Smooth muscle cell (in vitro differentiated cells): ENCODE data around the gene KDR. TPM values are rescaled to one million over a fixed set of nuclear protein-coding genes. Genes with fewer than 3 reads are reported as not detected.

Experiments used
- DNase-seq: peaks from one replicate; lab custom pipeline; 2025; ENCODE audit not compliant: unreplicated experiment; lab: John Stamatoyannopoulos, UW
- H2AFZ ChIP-seq: fragments of 200-600 bp; sonication (generic); 2 replicates; pipeline ENCODE4 v1.6.0; 2016; ENCODE audit warnings: antibody characterized with exemption, low read depth, mild to moderate bottlenecking
- H3F3A ChIP-seq: fragments of 200-600 bp; sonication (generic); 2 replicates; pipeline ENCODE4 v1.6.0; 2017; ENCODE audit warnings: antibody characterized with exemption, low read depth
- H3K27ac ChIP-seq: fragments of 200-600 bp; sonication (generic); 2 replicates; pipeline ENCODE4 v1.5.1; 2016; ENCODE audit warnings: low read depth, mild to moderate bottlenecking
- H3K27me3 ChIP-seq: fragments of 200-600 bp; sonication (generic); 2 replicates; pipeline ENCODE4 v1.6.1; 2016; ENCODE audit warnings: low read depth, mild to moderate bottlenecking
- H3K36me3 ChIP-seq: fragments of 200-600 bp; sonication (generic); 2 replicates; pipeline ENCODE4 v1.5.1; 2016; ENCODE audit warnings: low read depth
- H3K4me1 ChIP-seq: fragments of 200-600 bp; sonication (generic); 2 replicates; pipeline ENCODE4 v1.5.1; 2016; ENCODE audit warnings: low read depth
- H3K4me2 ChIP-seq: fragments of 200-600 bp; sonication (generic); 2 replicates; pipeline ENCODE4 v1.6.0; 2016; ENCODE audit warnings: mild to moderate bottlenecking
- H3K4me3 ChIP-seq: fragments of 200-600 bp; sonication (generic); 2 replicates; pipeline ENCODE4 v1.5.1; 2016; ENCODE audit warnings: mild to moderate bottlenecking
- H3K79me2 ChIP-seq: fragments of 200-600 bp; sonication (generic); 2 replicates; pipeline ENCODE4 v1.6.0; 2016; ENCODE audit warnings: low read depth, mild to moderate bottlenecking
- H3K9ac ChIP-seq: fragments of 200-600 bp; sonication (generic); 2 replicates; pipeline ENCODE4 v1.6.0; 2016; ENCODE audit warnings: low read depth
- H3K9me3 ChIP-seq: fragments of 200-600 bp; sonication (generic); replicated peaks from 2 replicates; pipeline ENCODE4 v1.5.1; 2016; ENCODE audit warnings: low read depth
- H4K20me1 ChIP-seq: fragments of 200-600 bp; sonication (generic); 2 replicates; pipeline ENCODE4 v1.6.0; 2016; ENCODE audit warnings: low read depth
- CTCF ChIP-seq: fragments of 200-600 bp; sonication (generic); IDR thresholded peaks from 2 replicates; pipeline ENCODE4 v1.5.1; 2017; ENCODE audit warnings: borderline replicate concordance, mild to moderate bottlenecking, antibody characterized with exemption; ENCODE audit not compliant: insufficient read depth, poor library complexity, severe bottlenecking
- WGBS: methylation state at CpG from one replicate; pipeline ENCODE4 v1.1.7; 2016; ENCODE audit warnings: low lambda C conversion rate; 5-methylcytosine and 5-hydroxymethylcytosine counted together
- polyA plus RNA-seq: library from polyadenylated mRNA; unstranded; fragments of >200 nt; fragmentation: Nextera tagmentation; extraction: Ambion mirVana; gene quantifications from 2 replicates; pipeline ENCODE4 v1.2.1, GENCODE V29; 2016
- total RNA-seq: library from RNA; depleted of rRNA; stranded (reverse); fragments of >200 nt; gene quantifications from 2 replicates; pipeline ENCODE4 v1.2.3, GENCODE V29; 2014

KDR gene
- total and polyA plus RNA-seq, 2 experiments from 2014 or later: 27.7 to 56.3 TPM

DNA sequence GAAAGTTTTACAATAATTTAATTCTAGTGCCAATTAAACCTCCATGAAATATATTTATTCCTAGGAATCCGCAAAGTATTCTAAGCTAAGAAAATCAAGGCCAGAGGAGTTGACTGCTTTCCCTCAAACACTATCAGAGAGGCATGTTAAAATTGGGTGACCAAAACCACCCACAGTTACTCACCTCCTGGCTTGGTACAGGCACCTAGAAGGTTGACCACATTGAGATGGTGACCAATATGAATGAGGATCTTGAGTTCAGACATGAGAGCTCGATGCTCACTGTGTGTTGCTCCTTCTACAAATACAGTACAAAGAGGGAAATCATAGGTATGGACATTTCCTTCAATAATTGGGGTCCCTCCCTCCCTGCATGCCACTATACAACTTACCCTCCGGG is 29.4 kb downstream of the KDR start:
- Histone ChIP-seq H2AFZ (no peak overlapping the region), H3K4me3 (no peak overlapping the region), H3K79me2 (no peaks in the 10 kb centered on the region), H3K27ac (no peak overlapping the region), H3K9me3 (no peaks in the 10 kb centered on the region), H3K4me1 (no peaks in the 10 kb centered on the region), H3K36me3 (peaks cover 11% of the 10 kb centered on the region), H3K4me2 (no peak overlapping the region), H4K20me1 (no peaks in the 10 kb centered on the region), H3K9ac (no peak overlapping the region), H3K27me3 (no peaks in the 10 kb centered on the region), H3F3A (peaks cover 14% of the 10 kb centered on the region)
- WGBS: 90% methylated on average over 3 of the region's 3 CpGs
- TF ChIP-seq CTCF: no peak
- DNase-seq: no peak

- no peaks in the 10 kb centered on the region for H3K27me3 ChIP-seq
- H3K9ac ChIP-seq: no peak overlapping the region
- no peak overlapping the region for H3K27ac ChIP-seq
- no peaks in the 10 kb centered on the region for H3K79me2 ChIP-seq
- no peak for DNase-seq
- no peaks in the 10 kb centered on the region for H3K4me1 ChIP-seq
- no peak overlapping the region for H3K4me2 ChIP-seq
- H3K9me3 ChIP-seq: no peaks in the 10 kb centered on the region
- no peak overlapping the region for H3K4me3 ChIP-seq
- H3K36me3 ChIP-seq: peaks cover 8% of the 10 kb centered on the region
- H4K20me1 ChIP-seq: no peaks in the 10 kb centered on the region
- H3F3A ChIP-seq: peaks cover 6% of the 10 kb centered on the region
- no peak for TF ChIP-seq CTCF
- no peak overlapping the region for H2AFZ ChIP-seq
- 100% methylated on average over 2 of the region's 2 CpGs for WGBS
Observed at GRCh38 chr4:55092504-55092903, 32.9 kb downstream of the KDR start.

- Histone ChIP-seq H3K79me2 (no peaks in the 10 kb centered on the region), H3K4me1 (no peaks in the 10 kb centered on the region), H3F3A (peaks cover 11% of the 10 kb centered on the region), H4K20me1 (no peaks in the 10 kb centered on the region), H3K9ac (no peak overlapping the region), H3K36me3 (peaks cover 11% of the 10 kb centered on the region), H3K9me3 (no peaks in the 10 kb centered on the region), H3K4me3 (no peak overlapping the region), H3K27me3 (no peaks in the 10 kb centered on the region), H2AFZ (no peak overlapping the region), H3K27ac (no peak overlapping the region), H3K4me2 (no peak overlapping the region)
- TF ChIP-seq CTCF: no peak
- no peak for DNase-seq
- WGBS: 45% methylated on average over 6 of the region's 6 CpGs
Observed at GRCh38 chr4:55089916-55090315, 35.5 kb downstream of the KDR start.

DNA sequence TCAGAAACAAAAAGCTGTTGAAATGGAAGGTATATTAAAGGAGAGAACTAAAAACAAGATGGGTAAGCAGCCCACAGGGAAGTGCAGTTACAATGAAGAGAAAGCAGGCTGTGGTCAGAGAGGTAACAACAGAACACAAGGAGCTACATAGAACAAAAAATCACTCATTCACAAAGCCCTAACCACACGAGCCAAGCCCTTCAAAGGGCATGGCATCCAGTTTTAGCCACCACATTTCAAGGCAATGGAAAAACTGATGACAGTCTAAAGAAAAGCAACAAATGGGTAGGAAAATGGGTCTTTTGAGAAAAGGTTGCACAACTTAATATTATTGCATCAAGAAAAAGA is 37.5 kb downstream of the KDR start:
- no peaks in the 10 kb centered on the region for H4K20me1 ChIP-seq
- H3K4me3 ChIP-seq: no peak overlapping the region
- H3K9me3 ChIP-seq: no peaks in the 10 kb centered on the region
- no peak overlapping the region for H2AFZ ChIP-seq
- DNase-seq: no peak
- H3K36me3 ChIP-seq: peaks cover 11% of the 10 kb centered on the region
- 58% methylated on average over 1 of the region's 1 CpG for WGBS
- no peaks in the 10 kb centered on the region for H3K4me1 ChIP-seq
- no peak for TF ChIP-seq CTCF
- H3F3A ChIP-seq: peaks cover 11% of the 10 kb centered on the region
- no peaks in the 10 kb centered on the region for H3K79me2 ChIP-seq
- no peak overlapping the region for H3K9ac ChIP-seq
- H3K27me3 ChIP-seq: no peaks in the 10 kb centered on the region
- H3K27ac ChIP-seq: no peak overlapping the region
- H3K4me2 ChIP-seq: no peak overlapping the region
